HEK293 (cell line): Measurements from ENCODE around the gene CD93.

Experiments used
- CTCF ChIA-PET: fragments of 350-600 bp; formaldehyde crosslinking; extraction: SDS; loops from one replicate; lab custom pipeline; 2021; ENCODE audit warnings: antibody characterized with exemption; lab: Yijun Ruan, JAX
- POLR2A ChIA-PET: fragments of 300-600 bp; formaldehyde crosslinking; extraction: SDS; loops from one replicate; lab custom pipeline; 2020; ENCODE audit warnings: antibody characterized with exemption, inconsistent platforms; lab: Yijun Ruan, JAX
- H3K27ac ChIP-seq: fragments of 200-500 bp; sonication (Bioruptor generic); 2 replicates; pipeline ENCODE4 v1.5.1; 2014; ENCODE audit warnings: low read depth, low read length, control low read depth, inconsistent platforms; ENCODE audit errors: extremely low read depth
- H3K36me3 ChIP-seq, 2 experiments: fragments of 200-500 bp in 1 of 2; sonication (Bioruptor generic) in 1 of 2; 1 replicate in 1 of 2; 2 replicates in 1 of 2; pipeline ENCODE4 v1.5.1; 2014 to 2017; ENCODE audit warnings: inconsistent platforms in 2 of 2, low read length in 2 of 2; ENCODE audit not compliant: control insufficient read depth in 2 of 2, insufficient read depth in 1 of 2
- H3K4me1 ChIP-seq: fragments of 200-500 bp; sonication (Bioruptor generic); 2 replicates; pipeline ENCODE4 v1.5.1; 2014; ENCODE audit warnings: mild to moderate bottlenecking, low read length, inconsistent platforms; ENCODE audit not compliant: control insufficient read depth, insufficient read depth
- H3K4me3 ChIP-seq: 2 replicates; pipeline ENCODE4 v1.5.1; 2011; ENCODE audit warnings: low read depth, mild to moderate bottlenecking, control low read depth, low read length, moderate library complexity
- H3K9me3 ChIP-seq: fragments of 200-500 bp; sonication (Bioruptor generic); 2 replicates; pipeline ENCODE4 v1.5.1; 2014; ENCODE audit warnings: low read depth, low read length, inconsistent platforms; ENCODE audit not compliant: control insufficient read depth, insufficient read depth
- BCL11B ChIP-seq: fragments of 450-650 bp; formaldehyde crosslinking; IDR thresholded peaks from 2 replicates; pipeline ENCODE4 v1.5.1; 2016; ENCODE audit warnings: low read depth, missing biosample characterization, missing genetic modification characterization
- PATZ1 ChIP-seq: fragments of 450-650 bp; formaldehyde crosslinking; IDR thresholded peaks from 2 replicates; pipeline ENCODE4 v1.5.1; 2016; ENCODE audit warnings: missing biosample characterization, missing genetic modification characterization
- RBAK ChIP-seq: fragments of 450-650 bp; formaldehyde crosslinking; IDR thresholded peaks from 2 replicates; pipeline ENCODE4 v1.5.1; 2016; ENCODE audit warnings: missing biosample characterization, missing genetic modification characterization
- ZBTB8A ChIP-seq: fragments of 450-650 bp; formaldehyde crosslinking; IDR thresholded peaks from 2 replicates; pipeline ENCODE4 v1.5.1; 2016; ENCODE audit warnings: missing biosample characterization, missing genetic modification characterization
- ZFP41 ChIP-seq: fragments of 450-650 bp; formaldehyde crosslinking; IDR thresholded peaks from 2 replicates; pipeline ENCODE4 v1.5.1; 2016; ENCODE audit warnings: missing biosample characterization, missing genetic modification characterization, borderline replicate concordance
- ZNF23 ChIP-seq: fragments of 450-650 bp; formaldehyde crosslinking; IDR thresholded peaks from 2 replicates; pipeline ENCODE4 v1.5.1; 2016; ENCODE audit warnings: missing biosample characterization, missing genetic modification characterization, borderline replicate concordance
- ZNF248 ChIP-seq: fragments of 450-650 bp; formaldehyde crosslinking; IDR thresholded peaks from 2 replicates; pipeline ENCODE4 v1.5.1; 2017; ENCODE audit warnings: missing biosample characterization, missing genetic modification characterization
- ZNF341 ChIP-seq: fragments of 450-650 bp; formaldehyde crosslinking; IDR thresholded peaks from 2 replicates; pipeline ENCODE4; 2016; ENCODE audit warnings: low read depth, missing biosample characterization, missing genetic modification characterization
- ZNF350 ChIP-seq: fragments of 450-650 bp; formaldehyde crosslinking; IDR thresholded peaks from 2 replicates; pipeline ENCODE4 v1.5.0; 2017; ENCODE audit warnings: missing biosample characterization, mild to moderate bottlenecking, missing genetic modification characterization
- ZNF513 ChIP-seq: fragments of 450-650 bp; IDR thresholded peaks from 2 replicates; pipeline ENCODE4 v1.5.1; 2018; ENCODE audit warnings: missing biosample characterization, missing genetic modification characterization
- ZNF623 ChIP-seq: fragments of 450-650 bp; formaldehyde crosslinking; IDR thresholded peaks from 2 replicates; pipeline ENCODE4 v1.5.1; 2016; ENCODE audit warnings: missing biosample characterization, missing genetic modification characterization
- ZNF768 ChIP-seq: fragments of 450-650 bp; formaldehyde crosslinking; IDR thresholded peaks from 2 replicates; pipeline ENCODE4 v1.5.1; 2018; ENCODE audit warnings: missing biosample characterization, mild to moderate bottlenecking, missing genetic modification characterization
- TF ChIP-seq, protein P1 (sequence below): IDR thresholded peaks from 2 replicates; pipeline ENCODE4 v1.6.1; 2011; ENCODE audit warnings: mild to moderate bottlenecking, low read depth, low read length, borderline replicate concordance
- TF ChIP-seq, protein P2 (sequence below): fragments of 450-650 bp; formaldehyde crosslinking; IDR thresholded peaks from 2 replicates; pipeline ENCODE4 v1.5.1; 2016; ENCODE audit warnings: missing biosample characterization, missing genetic modification characterization
- TF ChIP-seq, protein P3 (sequence below): fragments of 450-650 bp; formaldehyde crosslinking; IDR thresholded peaks from 2 replicates; pipeline ENCODE4 v1.5.1; 2016; ENCODE audit warnings: missing biosample characterization, missing genetic modification characterization, low read depth
- TF ChIP-seq, protein P4 (sequence below): fragments of 450-650 bp; formaldehyde crosslinking; IDR thresholded peaks from 2 replicates; pipeline ENCODE4 v1.5.1; 2016; ENCODE audit warnings: missing biosample characterization, missing genetic modification characterization
- TF ChIP-seq, protein P5 (sequence below): fragments of 450-650 bp; formaldehyde crosslinking; IDR thresholded peaks from 2 replicates; pipeline ENCODE4 v1.5.1; 2016; ENCODE audit warnings: missing biosample characterization, missing genetic modification characterization
- TF ChIP-seq, protein P6 (sequence below): fragments of 450-650 bp; formaldehyde crosslinking; optimal IDR thresholded peaks from 2 replicates; pipeline ENCODE3; 2016; ENCODE audit warnings: missing biosample characterization, mild to moderate bottlenecking, missing genetic modification characterization

CD93 gene

DNA sequence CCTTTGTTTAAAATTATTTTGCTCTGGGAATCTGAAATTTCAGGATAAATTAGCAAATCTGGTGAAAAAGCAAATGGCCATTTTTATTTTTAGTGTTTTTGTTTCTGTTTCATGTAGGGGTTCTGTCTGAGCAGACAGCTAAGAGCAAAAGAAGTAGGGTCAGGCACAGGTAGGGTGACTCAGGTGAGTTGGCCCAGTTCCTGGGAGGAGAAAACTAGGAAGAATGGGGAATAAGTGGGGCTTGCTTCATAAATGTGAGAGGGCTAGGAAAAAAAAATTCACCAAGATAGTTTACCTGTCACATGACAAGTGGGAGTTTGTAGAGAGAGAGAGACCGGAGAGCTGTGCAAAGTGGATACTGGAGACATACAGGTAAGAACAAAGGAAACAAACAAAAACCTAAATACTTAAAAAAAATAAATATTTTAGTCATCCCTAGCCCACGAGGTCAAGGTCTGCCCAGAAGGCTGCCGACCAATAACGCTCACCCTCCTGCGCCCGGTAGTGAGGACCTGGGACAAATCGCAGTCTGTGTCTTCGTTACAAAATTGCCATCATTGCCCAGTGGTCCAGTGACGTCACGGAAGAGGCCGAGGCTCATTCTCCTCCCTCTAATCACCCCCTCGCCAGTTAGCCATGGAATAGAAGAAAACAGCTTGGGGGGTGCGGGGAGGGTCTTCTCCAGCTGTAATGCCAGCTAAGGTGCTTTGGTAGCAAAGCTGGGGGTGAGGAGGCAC, 39.0 kb downstream of the CD93 start:
- Histone ChIP-seq H3K36me3 (no peaks in the 10 kb centered on the region), H3K9me3 (no peaks in the 10 kb centered on the region), H3K4me3 (no peak overlapping the region), H3K27ac (no peak overlapping the region), H3K4me1 (no peaks in the 10 kb centered on the region)
- TF ChIP-seq, protein P1, sequence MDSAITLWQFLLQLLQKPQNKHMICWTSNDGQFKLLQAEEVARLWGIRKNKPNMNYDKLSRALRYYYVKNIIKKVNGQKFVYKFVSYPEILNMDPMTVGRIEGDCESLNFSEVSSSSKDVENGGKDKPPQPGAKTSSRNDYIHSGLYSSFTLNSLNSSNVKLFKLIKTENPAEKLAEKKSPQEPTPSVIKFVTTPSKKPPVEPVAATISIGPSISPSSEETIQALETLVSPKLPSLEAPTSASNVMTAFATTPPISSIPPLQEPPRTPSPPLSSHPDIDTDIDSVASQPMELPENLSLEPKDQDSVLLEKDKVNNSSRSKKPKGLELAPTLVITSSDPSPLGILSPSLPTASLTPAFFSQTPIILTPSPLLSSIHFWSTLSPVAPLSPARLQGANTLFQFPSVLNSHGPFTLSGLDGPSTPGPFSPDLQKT: no peak
- TF ChIP-seq, protein P2, sequence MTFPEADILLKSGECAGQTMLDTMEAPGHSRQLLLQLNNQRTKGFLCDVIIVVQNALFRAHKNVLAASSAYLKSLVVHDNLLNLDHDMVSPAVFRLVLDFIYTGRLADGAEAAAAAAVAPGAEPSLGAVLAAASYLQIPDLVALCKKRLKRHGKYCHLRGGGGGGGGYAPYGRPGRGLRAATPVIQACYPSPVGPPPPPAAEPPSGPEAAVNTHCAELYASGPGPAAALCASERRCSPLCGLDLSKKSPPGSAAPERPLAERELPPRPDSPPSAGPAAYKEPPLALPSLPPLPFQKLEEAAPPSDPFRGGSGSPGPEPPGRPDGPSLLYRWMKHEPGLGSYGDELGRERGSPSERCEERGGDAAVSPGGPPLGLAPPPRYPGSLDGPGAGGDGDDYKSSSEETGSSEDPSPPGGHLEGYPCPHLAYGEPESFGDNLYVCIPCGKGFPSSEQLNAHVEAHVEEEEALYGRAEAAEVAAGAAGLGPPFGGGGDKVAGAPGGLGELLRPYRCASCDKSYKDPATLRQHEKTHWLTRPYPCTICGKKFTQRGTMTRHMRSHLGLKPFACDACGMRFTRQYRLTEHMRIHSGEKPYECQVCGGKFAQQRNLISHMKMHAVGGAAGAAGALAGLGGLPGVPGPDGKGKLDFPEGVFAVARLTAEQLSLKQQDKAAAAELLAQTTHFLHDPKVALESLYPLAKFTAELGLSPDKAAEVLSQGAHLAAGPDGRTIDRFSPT (tag by site-specific recombination): no peak
- TF ChIP-seq ZNF768 (tag by site-specific recombination) (no peak), ZBTB8A (tag by site-specific recombination) (no peak)
- ChIA-PET CTCF (interaction anchor here (1.0 kb wide), 1 partner anchor 188 kb away, joined by 3 read pairs; no protein-coding TSS in a partner anchor), POLR2A (no interaction called here)

DNA sequence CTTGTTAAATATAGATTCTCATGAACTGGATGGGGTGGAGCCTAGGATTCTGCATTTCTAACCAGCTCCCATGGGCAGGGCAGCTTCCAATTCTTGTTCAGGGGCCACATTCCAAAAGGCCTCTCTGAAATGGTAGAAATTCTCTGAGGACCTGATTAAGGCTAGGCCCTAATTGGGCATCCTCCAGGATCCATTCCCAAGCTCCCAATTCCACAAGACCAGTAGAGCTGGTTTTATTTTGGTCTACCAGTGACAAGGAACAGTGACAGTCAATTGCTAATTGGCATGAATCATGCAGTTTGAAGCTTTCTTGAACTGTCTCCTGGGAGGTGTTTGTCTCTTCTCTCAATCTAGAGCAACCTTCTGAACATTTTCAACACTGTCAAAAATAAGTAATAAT, 39.7 kb downstream of the CD93 start:
- Histone ChIP-seq H3K36me3 (no peaks in the 10 kb centered on the region), H3K9me3 (no peaks in the 10 kb centered on the region), H3K4me3 (no peak overlapping the region), H3K4me1 (no peaks in the 10 kb centered on the region), H3K27ac (no peak overlapping the region)
- ChIA-PET CTCF (interaction anchor here (0.8 to 1.1 kb wide), 3 partner anchors 71 to 199 kb away, joined by 3 to 4 read pairs (median 3); no protein-coding TSS in a partner anchor), POLR2A (no interaction called here)
- TF ChIP-seq ZFP41 (tag by site-specific recombination) (no peak), ZNF350 (no peak), BCL11B (tag by site-specific recombination) (no peak), PATZ1 (tag by site-specific recombination) (no peak), ZNF623 (tag by site-specific recombination) (no peak), RBAK (tag by site-specific recombination) (no peak), ZNF23 (tag by site-specific recombination) (no peak), ZNF248 (tag by site-specific recombination) (no peak), ZNF513 (no peak), ZNF341 (tag by site-specific recombination) (no peak)
- TF ChIP-seq, protein P3, sequence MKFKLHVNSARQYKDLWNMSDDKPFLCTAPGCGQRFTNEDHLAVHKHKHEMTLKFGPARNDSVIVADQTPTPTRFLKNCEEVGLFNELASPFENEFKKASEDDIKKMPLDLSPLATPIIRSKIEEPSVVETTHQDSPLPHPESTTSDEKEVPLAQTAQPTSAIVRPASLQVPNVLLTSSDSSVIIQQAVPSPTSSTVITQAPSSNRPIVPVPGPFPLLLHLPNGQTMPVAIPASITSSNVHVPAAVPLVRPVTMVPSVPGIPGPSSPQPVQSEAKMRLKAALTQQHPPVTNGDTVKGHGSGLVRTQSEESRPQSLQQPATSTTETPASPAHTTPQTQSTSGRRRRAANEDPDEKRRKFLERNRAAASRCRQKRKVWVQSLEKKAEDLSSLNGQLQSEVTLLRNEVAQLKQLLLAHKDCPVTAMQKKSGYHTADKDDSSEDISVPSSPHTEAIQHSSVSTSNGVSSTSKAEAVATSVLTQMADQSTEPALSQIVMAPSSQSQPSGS (tag by site-specific recombination): no peak
- TF ChIP-seq, protein P4, sequence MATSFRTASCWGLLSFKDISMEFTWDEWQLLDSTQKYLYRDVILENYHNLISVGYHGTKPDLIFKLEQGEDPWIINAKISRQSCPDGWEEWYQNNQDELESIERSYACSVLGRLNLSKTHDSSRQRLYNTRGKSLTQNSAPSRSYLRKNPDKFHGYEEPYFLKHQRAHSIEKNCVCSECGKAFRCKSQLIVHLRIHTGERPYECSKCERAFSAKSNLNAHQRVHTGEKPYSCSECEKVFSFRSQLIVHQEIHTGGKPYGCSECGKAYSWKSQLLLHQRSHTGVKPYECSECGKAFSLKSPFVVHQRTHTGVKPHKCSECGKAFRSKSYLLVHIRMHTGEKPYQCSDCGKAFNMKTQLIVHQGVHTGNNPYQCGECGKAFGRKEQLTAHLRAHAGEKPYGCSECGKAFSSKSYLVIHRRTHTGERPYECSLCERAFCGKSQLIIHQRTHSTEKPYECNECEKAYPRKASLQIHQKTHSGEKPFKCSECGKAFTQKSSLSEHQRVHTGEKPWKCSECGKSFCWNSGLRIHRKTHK (tag by site-specific recombination): no peak
- TF ChIP-seq, protein P5, sequence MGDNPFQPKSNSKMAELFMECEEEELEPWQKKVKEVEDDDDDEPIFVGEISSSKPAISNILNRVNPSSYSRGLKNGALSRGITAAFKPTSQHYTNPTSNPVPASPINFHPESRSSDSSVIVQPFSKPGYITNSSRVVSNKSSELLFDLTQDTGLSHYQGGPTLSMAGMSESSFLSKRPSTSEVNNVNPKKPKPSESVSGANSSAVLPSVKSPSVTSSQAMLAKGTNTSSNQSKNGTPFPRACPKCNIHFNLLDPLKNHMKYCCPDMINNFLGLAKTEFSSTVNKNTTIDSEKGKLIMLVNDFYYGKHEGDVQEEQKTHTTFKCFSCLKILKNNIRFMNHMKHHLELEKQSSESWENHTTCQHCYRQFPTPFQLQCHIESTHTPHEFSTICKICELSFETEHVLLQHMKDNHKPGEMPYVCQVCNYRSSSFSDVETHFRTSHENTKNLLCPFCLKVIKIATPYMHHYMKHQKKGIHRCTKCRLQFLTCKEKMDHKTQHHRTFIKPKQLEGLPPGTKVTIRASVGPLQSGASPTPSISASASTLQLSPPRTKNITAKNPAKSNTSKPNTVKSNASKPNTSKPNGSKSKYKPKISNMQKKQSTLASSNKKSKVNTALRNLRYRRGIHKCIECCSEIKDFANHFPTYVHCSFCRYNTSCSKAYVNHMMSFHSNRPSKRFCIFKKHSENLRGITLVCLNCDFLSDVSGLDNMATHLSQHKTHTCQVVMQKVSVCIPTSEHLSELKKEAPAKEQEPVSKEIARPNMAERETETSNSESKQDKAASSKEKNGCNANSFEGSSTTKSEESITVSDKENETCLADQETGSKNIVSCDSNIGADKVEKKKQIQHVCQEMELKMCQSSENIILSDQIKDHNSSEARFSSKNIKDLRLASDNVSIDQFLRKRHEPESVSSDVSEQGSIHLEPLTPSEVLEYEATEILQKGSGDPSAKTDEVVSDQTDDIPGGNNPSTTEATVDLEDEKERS: no peak
- TF ChIP-seq, protein P6, sequence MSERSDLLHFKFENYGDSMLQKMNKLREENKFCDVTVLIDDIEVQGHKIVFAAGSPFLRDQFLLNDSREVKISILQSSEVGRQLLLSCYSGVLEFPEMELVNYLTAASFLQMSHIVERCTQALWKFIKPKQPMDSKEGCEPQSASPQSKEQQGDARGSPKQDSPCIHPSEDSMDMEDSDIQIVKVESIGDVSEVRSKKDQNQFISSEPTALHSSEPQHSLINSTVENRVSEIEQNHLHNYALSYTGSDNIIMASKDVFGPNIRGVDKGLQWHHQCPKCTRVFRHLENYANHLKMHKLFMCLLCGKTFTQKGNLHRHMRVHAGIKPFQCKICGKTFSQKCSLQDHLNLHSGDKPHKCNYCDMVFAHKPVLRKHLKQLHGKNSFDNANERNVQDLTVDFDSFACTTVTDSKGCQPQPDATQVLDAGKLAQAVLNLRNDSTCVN (tag by site-specific recombination): no peak
